H1 (cell line): ENCODE data around the gene CMYA5. TPM values are rescaled to one million over a fixed set of nuclear protein-coding genes. Genes with fewer than 3 reads are reported as not detected.

Experiments used
- CHD7 ChIP-seq: fragments of 300-600 bp; sonication (generic); IDR thresholded peaks from 2 replicates; pipeline ENCODE4 v1.7.1; 2012; ENCODE audit warnings: low read length, moderate library complexity, mild to moderate bottlenecking, inconsistent platforms; ENCODE audit not compliant: insufficient replicate concordance
- KDM4A ChIP-seq: IDR thresholded peaks from one replicate; pipeline ENCODE4 v1.7.1; 2012; ENCODE audit warnings: low read depth, mild to moderate bottlenecking, moderate library complexity, low read length, inconsistent platforms; ENCODE audit not compliant: severe bottlenecking
- RXRA ChIP-seq: IDR thresholded peaks from 2 replicates; pipeline ENCODE4 v1.6.1; 2011; ENCODE audit warnings: low read depth, mild to moderate bottlenecking, low read length, moderate library complexity; ENCODE audit not compliant: insufficient read depth
- TBP ChIP-seq: IDR thresholded peaks from 2 replicates; pipeline ENCODE4 v1.6.1; 2011; ENCODE audit warnings: low read depth, low read length, improper control_type of control experiment
- ZNF274 ChIP-seq: IDR thresholded peaks from 2 replicates; pipeline ENCODE4 v1.7.0; 2012; ENCODE audit warnings: low read length, borderline replicate concordance; ENCODE audit errors: extremely low read depth
- polyA plus RNA-seq, 7 experiments: library from polyadenylated mRNA; depleted of rRNA in 3 of 7; stranded (reverse) in 5 of 7; unstranded in 2 of 7; fragments of >200 nt in 5 of 7; fragments of 200-250 nt in 2 of 7; gene quantifications; 1 replicate in 5 of 7; 2 replicates in 1 of 7; 4 replicates in 1 of 7; pipeline versions ENCODE4 v1.2.1 to v1.2.3, GENCODE V29; 2011 to 2013; ENCODE audit warnings: missing spikeins in 2 of 7, mixed read lengths in 2 of 7
- total RNA-seq: library from RNA; stranded (reverse); fragmentation: NEBNext Ultra II Directional; extraction: Animal tissue kit (Norgen Biotek cat#: 25700); gene quantifications from 2 replicates; pipeline ENCODE4 v1.2.1, GENCODE V29; 2021

CMYA5 gene
- total and polyA plus RNA-seq, 2 of the 8 experiments (the other 6 are each of a cell fraction or from before 2014, with no cell fraction given), result 0.88 to 0.95 TPM

- TF ChIP-seq CHD7 (no peak), TBP (no peak), RXRA (no peak), ZNF274 (no peak), KDM4A (no peak)
Measured at GRCh38 chr5:79663212-79663611, 26.4 kb upstream of the CMYA5 start (continued).
